Activated CD4-positive, alpha-beta memory T cell treated with anti-CD3 and anti-CD28 coated beads for 36 hours (primary cell): Measurements from ENCODE around the gene VSX2. TPM values are rescaled to one million over a fixed set of nuclear protein-coding genes. Genes with fewer than 3 reads are reported as not detected.
"Not testable (repeated sequence)": the region's sequence is repeated elsewhere in the genome, so short reads cannot be mapped to it uniquely, and the experiment has no call there.

Experiments
- CTCF ChIA-PET: fragments of 350-600 bp; sonication (Branson Sonifier 250); formaldehyde crosslinking; loops from one replicate; lab custom pipeline; 2021; ENCODE audit warnings: antibody characterized with exemption, inconsistent platforms; lab: Charles Lee
- POLR2A ChIA-PET: fragments of 350-600 bp; sonication (Branson Sonifier 250); formaldehyde crosslinking; loops from one replicate; lab custom pipeline; 2021; ENCODE audit warnings: antibody characterized with exemption; lab: Charles Lee
- DNase-seq: peaks from one replicate; pipeline ENCODE4 v3.0.0-alpha.2; 2020
- H3K27ac Mint-ChIP-seq: one replicate; pipeline ENCODE4 v1.8.0; 2021; ENCODE audit warnings: mixed read lengths
- H3K27me3 Mint-ChIP-seq: one replicate; pipeline ENCODE4 v1.8.0; 2021; ENCODE audit warnings: mixed read lengths
- H3K36me3 Mint-ChIP-seq: one replicate; pipeline ENCODE4 v1.8.0; 2021; ENCODE audit warnings: mixed read lengths
- H3K4me1 Mint-ChIP-seq: one replicate; pipeline ENCODE4 v1.8.0; 2021; ENCODE audit warnings: low read depth, mixed read lengths
- H3K4me3 Mint-ChIP-seq: one replicate; pipeline ENCODE4 v1.8.0; 2021; ENCODE audit warnings: mild to moderate bottlenecking, mixed read lengths
- H3K9me3 Mint-ChIP-seq: one replicate; pipeline ENCODE4 v1.8.0; 2021; ENCODE audit warnings: mixed read lengths
- intact Hi-C: fragments of 100-400 bp; cut with micrococcal nuclease; formaldehyde crosslinking; loops from one replicate; pipeline ENCODE4 v1.15.1; 2023
- total RNA-seq, 2 experiments: library from RNA; stranded (reverse); gene quantifications; one replicate each; pipeline ENCODE4 v1.2.3, GENCODE V29; 2021

VSX2 gene
- total RNA-seq, 2 experiments from 2014 or later: not detected

DNA sequence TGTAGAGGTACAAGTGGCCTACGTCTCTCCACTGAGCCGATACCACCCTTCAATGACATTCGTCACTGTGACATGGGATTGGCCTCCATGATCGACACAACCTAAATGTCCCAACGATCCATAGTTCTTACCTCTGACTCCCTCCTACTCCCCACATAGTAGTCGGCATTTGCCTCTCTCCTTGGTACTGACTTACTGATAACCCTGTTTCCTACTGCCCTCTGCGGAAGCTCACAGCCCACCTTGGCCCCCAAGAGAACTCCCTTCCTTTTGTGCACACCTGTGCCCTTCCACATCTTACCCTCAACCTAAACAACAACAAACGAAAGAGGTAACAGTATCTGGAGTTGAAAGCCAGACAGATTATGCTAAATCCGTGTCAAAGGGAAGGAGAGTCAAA, 23.9 kb downstream of the VSX2 start:
- no peaks in the 10 kb centered on the region for H3K9me3 Mint-ChIP-seq
- no peaks in the 10 kb centered on the region for H3K4me1 Mint-ChIP-seq
- H3K4me3 Mint-ChIP-seq: no peak overlapping the region
- peaks cover 4% of the 10 kb centered on the region for H3K27me3 Mint-ChIP-seq
- ChIA-PET CTCF (interaction anchor here (1.5 kb wide), 1 partner anchor 11 kb away, joined by 4 read pairs; no protein-coding TSS in a partner anchor), POLR2A (no interaction called here)
- no peak overlapping the region for H3K27ac Mint-ChIP-seq
- H3K36me3 Mint-ChIP-seq: no peaks in the 10 kb centered on the region
- intact Hi-C loops: no loop called here
- no peak for DNase-seq

DNA sequence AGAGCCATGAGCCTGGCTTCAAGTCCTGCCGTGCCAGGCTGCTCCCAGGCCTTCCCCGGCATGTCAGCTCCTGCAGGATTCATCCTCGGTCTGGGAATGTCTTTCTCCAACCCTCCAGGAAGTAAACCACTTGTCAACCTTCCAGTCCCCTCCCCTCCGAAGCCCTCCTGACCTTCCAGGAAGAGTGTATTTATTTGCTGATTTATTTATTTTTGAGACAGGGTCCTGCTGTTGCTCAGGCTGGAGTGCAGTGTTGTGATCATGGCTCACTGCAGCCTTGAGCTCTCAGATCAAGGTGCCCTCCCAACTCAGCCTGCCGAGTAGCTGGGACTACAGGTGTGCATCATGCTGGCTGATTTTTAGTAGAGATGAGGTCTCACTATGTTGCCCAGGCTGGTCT, 24.7 kb downstream of the VSX2 start:
- Mint-ChIP-seq H3K27me3 (peaks cover 4% of the 10 kb centered on the region), H3K36me3 (no peaks in the 10 kb centered on the region), H3K4me1 (no peaks in the 10 kb centered on the region), H3K4me3 (no peak overlapping the region), H3K9me3 (no peaks in the 10 kb centered on the region), H3K27ac (no peak overlapping the region)
- CTCF ChIA-PET: interaction anchor here (1.5 kb wide), 1 partner anchor 12 kb away, joined by 4 read pairs; no protein-coding TSS in a partner anchor
- no peak for DNase-seq
- intact Hi-C loops: no loop called here
- POLR2A ChIA-PET: interaction anchor here (0.6 kb wide), 1 partner anchor 9 kb away, joined by 3 read pairs; no protein-coding TSS in a partner anchor

DNA sequence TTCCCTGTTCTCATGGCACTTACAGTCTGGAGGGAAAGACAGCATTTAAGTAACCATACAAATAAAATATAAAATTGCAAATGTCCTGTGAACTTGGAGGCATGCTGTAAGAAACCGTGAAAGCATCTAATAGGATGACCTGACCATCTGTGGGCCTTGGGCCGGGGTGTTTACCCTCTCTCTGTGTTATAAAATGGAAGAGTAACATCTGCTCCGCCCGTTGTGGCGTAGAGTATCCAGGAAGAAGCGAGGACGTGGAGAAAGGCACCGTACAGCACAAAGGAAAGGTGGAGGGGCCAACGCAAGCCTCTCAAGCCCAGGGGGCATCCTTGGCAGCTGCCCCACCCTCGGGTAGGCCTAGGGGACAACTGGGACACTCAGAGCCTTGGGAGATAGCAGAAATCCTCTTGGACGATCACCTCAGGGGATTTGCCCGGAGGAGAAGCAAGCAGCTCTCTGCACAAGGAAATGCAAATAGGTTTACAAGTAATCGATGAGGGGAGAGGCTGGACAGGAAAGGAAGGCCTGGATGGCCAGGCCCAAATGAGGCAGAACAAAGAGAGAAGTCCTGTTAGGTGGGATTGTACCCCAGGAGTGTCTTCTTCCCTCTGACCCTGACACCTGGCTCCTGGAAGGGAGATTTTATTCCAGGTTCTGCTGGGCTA, 26.2 kb downstream of the VSX2 start:
- POLR2A ChIA-PET: no interaction called here
- Mint-ChIP-seq H3K4me1 (no peaks in the 10 kb centered on the region), H3K36me3 (no peaks in the 10 kb centered on the region), H3K9me3 (no peaks in the 10 kb centered on the region), H3K27ac (no peak overlapping the region), H3K4me3 (no peak overlapping the region), H3K27me3 (peaks cover 4% of the 10 kb centered on the region)
- intact Hi-C loops: no loop called here
- CTCF ChIA-PET: no interaction called here
- no peak for DNase-seq

DNA sequence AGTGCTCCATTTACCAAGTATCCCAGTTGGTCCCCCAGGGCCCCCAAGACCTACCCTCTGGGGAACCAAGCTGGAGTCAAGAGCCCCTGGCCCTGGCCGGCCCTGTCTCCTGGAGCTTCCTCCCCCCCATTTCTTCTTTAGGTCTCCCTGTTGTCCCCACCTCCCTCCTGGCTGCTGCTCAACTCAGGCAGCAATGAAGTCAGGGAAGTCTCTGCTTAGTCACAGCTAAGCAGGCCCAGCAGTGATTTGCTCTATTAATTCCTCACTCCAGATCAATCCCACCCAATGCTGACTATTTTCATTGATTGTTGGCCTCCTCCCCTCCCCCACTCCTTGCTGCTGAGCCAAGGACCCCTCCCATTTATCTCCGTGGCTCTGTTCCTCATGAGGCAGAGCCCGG, 28.3 kb downstream of the VSX2 start:
- DNase-seq: no peak
- Mint-ChIP-seq H3K27ac (no peak overlapping the region), H3K9me3 (no peaks in the 10 kb centered on the region), H3K36me3 (no peaks in the 10 kb centered on the region), H3K27me3 (peaks cover 7% of the 10 kb centered on the region), H3K4me1 (no peaks in the 10 kb centered on the region), H3K4me3 (no peak overlapping the region)
- ChIA-PET POLR2A (no interaction called here), CTCF (interaction anchor here (1.3 to 1.7 kb wide), 2 partner anchors 10 to 16 kb away, joined by 4 to 9 read pairs; no protein-coding TSS in a partner anchor)
- intact Hi-C loops: no loop called here

- POLR2A ChIA-PET, H3K27ac Mint-ChIP-seq, H3K4me1 Mint-ChIP-seq, intact Hi-C loops, H3K9me3 Mint-ChIP-seq, CTCF ChIA-PET, H3K36me3 Mint-ChIP-seq, H3K27me3 Mint-ChIP-seq, DNase-seq, H3K4me3 Mint-ChIP-seq: not testable (repeated sequence)
These were observed 31.3 kb downstream of the VSX2 start for GRCh38 chr14:74270382-74271177.

DNA sequence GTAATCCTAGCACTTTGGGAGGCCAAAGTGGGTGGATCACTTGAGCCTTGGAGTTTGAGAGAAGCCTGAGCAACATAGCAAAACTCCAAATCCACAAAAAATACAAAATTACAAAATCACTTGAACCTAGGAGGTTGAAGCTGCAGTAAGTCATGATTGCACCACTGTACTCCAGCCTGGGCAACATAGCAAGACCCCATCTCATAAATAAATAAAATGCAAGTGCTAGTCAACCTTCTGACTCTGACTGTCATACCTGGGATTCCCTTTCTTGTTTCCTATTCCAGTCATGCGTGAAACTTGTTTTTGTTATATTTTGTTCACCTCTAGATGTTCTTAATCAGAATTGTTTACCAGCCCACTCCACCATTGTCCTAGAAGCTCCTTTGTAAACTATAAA, 32.1 kb downstream of the VSX2 start:
- Mint-ChIP-seq H3K9me3 (no peaks in the 10 kb centered on the region), H3K4me3 (no peak overlapping the region), H3K27me3 (peaks cover 7% of the 10 kb centered on the region), H3K4me1 (no peaks in the 10 kb centered on the region), H3K27ac (no peak overlapping the region), H3K36me3 (no peaks in the 10 kb centered on the region)
- POLR2A ChIA-PET: no interaction called here
- intact Hi-C loops: no loop called here
- no peak for DNase-seq
- CTCF ChIA-PET: no interaction called here

DNA sequence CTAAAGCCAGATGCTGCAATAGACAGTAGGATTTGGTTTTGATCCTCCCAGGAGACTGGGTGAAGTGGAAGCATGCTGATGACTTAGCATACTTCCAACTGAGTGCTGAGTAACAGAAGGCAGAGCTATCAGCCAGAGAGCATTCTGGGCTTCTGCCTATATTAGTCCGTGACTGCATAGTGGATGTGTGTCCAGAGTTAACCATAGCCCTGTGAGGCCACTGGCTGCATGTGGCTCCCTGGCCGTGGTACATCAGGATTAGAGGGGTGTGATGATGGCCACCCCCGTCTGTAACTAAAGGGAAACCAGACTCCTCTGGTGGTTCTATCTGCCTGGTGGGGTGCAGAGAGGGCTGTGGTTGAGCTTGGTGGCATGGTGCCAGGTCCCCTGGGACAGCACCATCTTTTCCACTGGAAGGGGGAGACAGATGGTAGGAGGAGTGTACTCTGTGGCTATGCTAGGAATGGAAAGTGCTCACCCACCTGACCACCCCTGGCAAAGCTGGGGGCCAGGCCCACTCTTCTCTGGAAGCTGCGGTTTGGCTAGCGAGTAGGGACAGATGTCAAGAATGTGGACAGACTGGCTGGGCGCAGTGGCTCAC, 36.1 kb downstream of the VSX2 start:
- intact Hi-C loops: no loop called here
- Mint-ChIP-seq H3K36me3 (no peaks in the 10 kb centered on the region), H3K27me3 (peaks cover 3% of the 10 kb centered on the region), H3K4me3 (no peak overlapping the region), H3K27ac (no peak overlapping the region), H3K9me3 (peaks cover 12% of the 10 kb centered on the region), H3K4me1 (no peaks in the 10 kb centered on the region)
- DNase-seq: no peak
- ChIA-PET CTCF (interaction anchor here (1.0 to 1.2 kb wide), 2 partner anchors 18 to 23 kb away, joined by 3 read pairs; no protein-coding TSS in a partner anchor), POLR2A (no interaction called here)

GRCh38 chr14:74278080-74278479, 38.8 kb downstream of the VSX2 start:
- no peak overlapping the region for H3K4me3 Mint-ChIP-seq
- H3K9me3 Mint-ChIP-seq: peaks cover 12% of the 10 kb centered on the region
- ChIA-PET CTCF (interaction anchor here (0.6 to 1.2 kb wide), 3 partner anchors 10 to 166 kb away, joined by 3 to 5 read pairs (median 5); no protein-coding TSS in a partner anchor), POLR2A (no interaction called here)
- H3K4me1 Mint-ChIP-seq: no peaks in the 10 kb centered on the region
- H3K27ac Mint-ChIP-seq: no peak overlapping the region
- intact Hi-C loops: no loop called here
- no peak for DNase-seq
- peaks cover 11% of the 10 kb centered on the region for H3K36me3 Mint-ChIP-seq
- H3K27me3 Mint-ChIP-seq: no peaks in the 10 kb centered on the region

- intact Hi-C loops: no loop called here
- Mint-ChIP-seq H3K36me3 (peaks cover 29% of the 10 kb centered on the region), H3K27ac (no peak overlapping the region), H3K27me3 (no peaks in the 10 kb centered on the region), H3K4me1 (no peaks in the 10 kb centered on the region), H3K9me3 (peaks cover 12% of the 10 kb centered on the region), H3K4me3 (no peak overlapping the region)
- no peak for DNase-seq
- CTCF ChIA-PET: interaction anchor here (1.4 kb wide), 1 partner anchor 20 kb away, joined by 3 read pairs; no protein-coding TSS in a partner anchor
- POLR2A ChIA-PET: no interaction called here
These were observed 41.8 kb downstream of the VSX2 start for GRCh38 chr14:74281069-74281468.

GRCh38 chr14:74286736-74287135, 47.5 kb downstream of the VSX2 start:
- intact Hi-C loops: no loop called here
- POLR2A ChIA-PET: no interaction called here
- H3K4me1 Mint-ChIP-seq: no peaks in the 10 kb centered on the region
- CTCF ChIA-PET: interaction anchor here (0.9 to 1.7 kb wide), 2 partner anchors 10 to 35 kb away, joined by 3 to 4 read pairs; no protein-coding TSS in a partner anchor
- H3K27me3 Mint-ChIP-seq: no peaks in the 10 kb centered on the region
- H3K9me3 Mint-ChIP-seq: no peaks in the 10 kb centered on the region
- peaks cover 35% of the 10 kb centered on the region for H3K36me3 Mint-ChIP-seq
- no peak for DNase-seq
- H3K27ac Mint-ChIP-seq: no peak overlapping the region
- H3K4me3 Mint-ChIP-seq: no peak overlapping the region

DNA sequence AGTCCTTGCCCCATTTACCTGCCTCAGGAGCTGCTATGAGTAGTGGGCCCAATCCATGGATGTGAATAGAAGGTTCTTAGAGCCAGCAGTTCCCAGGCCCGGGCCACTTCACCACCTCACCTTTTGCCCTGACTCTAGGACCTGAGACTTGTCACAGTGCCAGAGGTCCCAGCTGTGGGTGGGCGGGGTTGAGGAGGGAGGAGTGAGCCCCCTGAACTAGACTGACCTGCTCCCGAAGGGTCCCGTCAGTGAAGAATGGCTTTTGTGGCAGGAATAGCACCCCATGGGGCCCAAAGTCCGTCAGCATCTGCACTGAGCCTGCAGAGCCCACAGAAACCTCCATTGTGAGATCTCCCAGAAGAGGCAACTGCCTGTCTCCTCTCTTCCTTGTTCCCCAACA, 50.6 kb downstream of the VSX2 start:
- ChIA-PET POLR2A (no interaction called here), CTCF (no interaction called here)
- DNase-seq: no peak
- Mint-ChIP-seq H3K4me1 (no peaks in the 10 kb centered on the region), H3K27ac (no peak overlapping the region), H3K9me3 (no peaks in the 10 kb centered on the region), H3K4me3 (no peak overlapping the region), H3K27me3 (no peaks in the 10 kb centered on the region), H3K36me3 (peaks cover 25% of the 10 kb centered on the region)
- intact Hi-C loops: no loop called here

- intact Hi-C loops: no loop called here
- H3K27ac Mint-ChIP-seq: no peak overlapping the region
- no peak for DNase-seq
- H3K4me1 Mint-ChIP-seq: no peaks in the 10 kb centered on the region
- H3K9me3 Mint-ChIP-seq: no peaks in the 10 kb centered on the region
- POLR2A ChIA-PET: no interaction called here
- H3K36me3 Mint-ChIP-seq: peaks cover 24% of the 10 kb centered on the region
- H3K4me3 Mint-ChIP-seq: no peak overlapping the region
- no peaks in the 10 kb centered on the region for H3K27me3 Mint-ChIP-seq
- CTCF ChIA-PET: no interaction called here
These were observed 51.2 kb downstream of the VSX2 start for GRCh38 chr14:74290415-74290814.
